Neural crest cell (in vitro differentiated cells): ENCODE results near the gene ASB7. TPM values are rescaled to one million over a fixed set of nuclear protein-coding genes. Genes with fewer than 3 reads are reported as not detected.
A peak's percentile ranks its signal among the peaks of the same experiment; 100 is the strongest.

Experiments
- DNase-seq: peaks from one replicate; pipeline ENCODE4 v3.0.0; 2021; ENCODE audit warnings: low read depth, mixed read lengths, low spot score
- H3K27ac Mint-ChIP-seq: one replicate; pipeline ENCODE4 v1.8.0; 2021; ENCODE audit warnings: mild to moderate bottlenecking, mixed read lengths; ENCODE audit not compliant: unreplicated experiment
- H3K27me3 Mint-ChIP-seq: 2 replicates; pipeline ENCODE4 v1.8.0; 2021; ENCODE audit warnings: low read depth, mild to moderate bottlenecking, mixed read lengths
- H3K36me3 Mint-ChIP-seq: 2 replicates; pipeline ENCODE4 v1.8.0; 2021; ENCODE audit warnings: low read depth, mild to moderate bottlenecking, mixed read lengths
- H3K4me1 Mint-ChIP-seq: 2 replicates; pipeline ENCODE4 v1.8.0; 2021; ENCODE audit warnings: mixed read lengths
- H3K4me3 Mint-ChIP-seq: one replicate; pipeline ENCODE4 v1.8.0; 2021; ENCODE audit warnings: mild to moderate bottlenecking, mixed read lengths
- H3K9me3 Mint-ChIP-seq: 2 replicates; pipeline ENCODE4 v1.8.0; 2021; ENCODE audit warnings: mixed read lengths
- total RNA-seq: library from RNA; stranded (reverse); gene quantifications from 2 replicates; pipeline ENCODE4 v1.2.1, GENCODE V29; 2021
- TF ChIP-seq, protein P1 (sequence below): fragments of 200-600 bp; sonication (generic); conservative IDR thresholded peaks from 2 replicates; pipeline ENCODE4 v1.5.0; 2021; ENCODE audit warnings: antibody characterized with exemption, mild to moderate bottlenecking

The ASB7 gene
- total RNA-seq, 1 donor from 2014 or later = 14.4 TPM

DNA sequence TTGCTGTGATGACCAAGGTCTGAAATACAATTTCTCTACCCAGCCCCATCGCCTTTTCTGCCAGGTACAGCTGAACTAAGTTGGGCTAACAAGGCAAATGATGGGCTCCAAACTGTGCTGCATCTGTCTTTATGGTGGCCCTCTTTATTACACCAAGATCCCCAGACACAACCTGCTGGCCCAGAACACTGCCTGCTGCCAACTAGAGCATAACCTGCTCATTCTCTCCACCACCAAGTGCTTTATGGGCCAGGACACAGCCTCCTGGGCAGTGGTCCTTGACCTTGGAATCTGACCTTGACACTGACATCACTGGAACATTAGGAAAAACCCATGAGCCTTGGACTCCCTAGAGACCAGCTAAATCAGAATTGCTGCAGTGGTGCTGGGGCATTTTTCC is 3.7 kb upstream of the ASB7 start:
- Mint-ChIP-seq H3K27me3 (no peaks in the 10 kb centered on the region), H3K27ac (no peak overlapping the region), H3K4me1 (peaks cover 9% of the 10 kb centered on the region), H3K36me3 (peaks cover under 1% of the 10 kb centered on the region), H3K4me3 (no peak overlapping the region), H3K9me3 (no peaks in the 10 kb centered on the region)
- TF ChIP-seq, protein P1, sequence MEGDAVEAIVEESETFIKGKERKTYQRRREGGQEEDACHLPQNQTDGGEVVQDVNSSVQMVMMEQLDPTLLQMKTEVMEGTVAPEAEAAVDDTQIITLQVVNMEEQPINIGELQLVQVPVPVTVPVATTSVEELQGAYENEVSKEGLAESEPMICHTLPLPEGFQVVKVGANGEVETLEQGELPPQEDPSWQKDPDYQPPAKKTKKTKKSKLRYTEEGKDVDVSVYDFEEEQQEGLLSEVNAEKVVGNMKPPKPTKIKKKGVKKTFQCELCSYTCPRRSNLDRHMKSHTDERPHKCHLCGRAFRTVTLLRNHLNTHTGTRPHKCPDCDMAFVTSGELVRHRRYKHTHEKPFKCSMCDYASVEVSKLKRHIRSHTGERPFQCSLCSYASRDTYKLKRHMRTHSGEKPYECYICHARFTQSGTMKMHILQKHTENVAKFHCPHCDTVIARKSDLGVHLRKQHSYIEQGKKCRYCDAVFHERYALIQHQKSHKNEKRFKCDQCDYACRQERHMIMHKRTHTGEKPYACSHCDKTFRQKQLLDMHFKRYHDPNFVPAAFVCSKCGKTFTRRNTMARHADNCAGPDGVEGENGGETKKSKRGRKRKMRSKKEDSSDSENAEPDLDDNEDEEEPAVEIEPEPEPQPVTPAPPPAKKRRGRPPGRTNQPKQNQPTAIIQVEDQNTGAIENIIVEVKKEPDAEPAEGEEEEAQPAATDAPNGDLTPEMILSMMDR = no peak
- DNase-seq = no peak

GRCh38 chr15:100601163-100601562 is 1.2 kb upstream of the ASB7 start:
- Mint-ChIP-seq H3K4me3 (no peak overlapping the region), H3K27ac (no peak overlapping the region), H3K4me1 (peaks cover 22% of the 10 kb centered on the region), H3K9me3 (no peaks in the 10 kb centered on the region), H3K27me3 (no peaks in the 10 kb centered on the region), H3K36me3 (no peaks in the 10 kb centered on the region)
- TF ChIP-seq, protein P1 = no peak
- DNase-seq = no peak

DNA sequence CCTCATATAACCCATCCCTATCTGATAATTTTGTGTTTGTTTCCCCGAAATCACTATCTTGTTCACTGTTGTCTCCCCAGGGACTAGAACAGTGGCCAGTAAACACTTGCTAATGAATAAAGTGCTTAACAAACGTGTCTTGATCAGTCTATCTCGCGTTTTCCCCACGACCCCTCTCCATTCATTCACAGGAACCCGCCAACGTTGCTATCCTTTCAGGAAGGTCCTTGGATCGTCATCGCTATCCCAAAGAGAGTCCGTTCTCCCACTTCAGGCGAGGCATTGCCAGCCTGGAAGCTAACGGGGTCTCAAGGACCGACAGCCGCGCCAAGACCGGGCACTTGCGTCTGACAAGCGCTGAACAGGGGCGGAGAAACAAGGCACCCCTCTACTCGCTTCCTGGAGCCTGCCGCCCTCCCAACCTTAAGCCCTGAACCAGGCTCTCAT is 749 bp upstream of the ASB7 start:
- Mint-ChIP-seq H3K4me1 (peaks cover 23% of the 10 kb centered on the region), H3K4me3 (no peak overlapping the region), H3K36me3 (no peaks in the 10 kb centered on the region), H3K9me3 (no peaks in the 10 kb centered on the region), H3K27ac (no peak overlapping the region), H3K27me3 (no peaks in the 10 kb centered on the region)
- TF ChIP-seq, protein P1 = no peak
- no peak for DNase-seq

DNA sequence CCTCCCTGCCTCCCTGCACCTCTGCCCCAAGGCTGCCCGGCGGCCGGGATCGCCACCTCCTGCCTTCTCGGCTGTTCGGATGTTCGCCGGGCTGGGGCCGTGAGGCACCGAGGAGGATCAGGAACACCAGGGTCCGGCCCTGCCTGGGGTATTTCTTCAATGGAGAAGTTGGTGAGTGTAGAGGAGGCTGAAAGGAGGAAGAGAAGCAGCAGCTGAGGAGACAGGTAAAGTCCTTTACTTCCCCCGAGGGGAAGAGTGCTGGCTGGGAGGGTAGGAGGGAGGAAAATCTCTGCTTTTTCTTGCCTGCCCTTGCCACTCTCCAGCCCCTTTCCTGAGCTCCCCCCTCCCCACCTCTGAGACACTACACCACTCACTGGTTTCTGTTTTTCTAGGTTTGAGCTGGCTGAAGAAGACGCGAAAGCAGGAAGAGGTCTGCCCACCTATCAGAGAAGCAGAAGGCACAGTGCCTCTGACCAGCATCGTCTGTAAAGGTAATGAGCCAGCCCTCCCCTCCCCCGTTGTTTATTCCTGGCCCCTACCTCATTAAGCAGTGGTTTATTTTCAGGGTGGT is 519 bp downstream of the ASB7 start:
- no peak for DNase-seq
- TF ChIP-seq, protein P1 = no peak
- H3K4me1 Mint-ChIP-seq = peaks cover 23% of the 10 kb centered on the region
- H3K9me3 Mint-ChIP-seq = no peaks in the 10 kb centered on the region
- no peak overlapping the region for H3K4me3 Mint-ChIP-seq
- no peaks in the 10 kb centered on the region for H3K36me3 Mint-ChIP-seq
- H3K27me3 Mint-ChIP-seq = no peaks in the 10 kb centered on the region
- H3K27ac Mint-ChIP-seq = peak overlapping the region; percentile 90

DNA sequence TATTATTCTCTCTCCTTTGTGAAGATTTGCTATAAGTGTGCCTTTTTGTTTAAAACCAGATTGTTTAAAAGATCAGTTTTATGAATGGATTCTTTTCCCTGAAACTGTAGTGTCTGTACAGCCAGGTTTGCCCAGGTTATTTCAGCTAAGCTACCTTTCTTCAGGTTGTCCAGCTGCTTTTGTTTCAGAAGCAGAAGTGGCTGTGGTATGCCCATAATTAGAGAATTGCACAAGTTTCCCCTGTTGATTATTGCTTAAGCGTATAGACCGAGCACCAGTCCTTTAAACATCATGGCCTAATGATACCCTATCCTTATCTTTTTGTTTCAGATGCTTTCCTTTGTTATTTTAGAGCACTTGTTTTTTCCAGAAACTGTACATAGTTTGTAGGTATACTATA is 10.2 kb downstream of the ASB7 start:
- TF ChIP-seq, protein P1 = no peak
- Mint-ChIP-seq H3K36me3 (peaks cover 6% of the 10 kb centered on the region), H3K9me3 (no peaks in the 10 kb centered on the region), H3K4me3 (no peak overlapping the region), H3K27me3 (no peaks in the 10 kb centered on the region), H3K4me1 (no peaks in the 10 kb centered on the region), H3K27ac (no peak overlapping the region)
- no peak for DNase-seq
